OCI-LY7 (cell line): ENCODE data around the gene ENPP7. TPM values are rescaled to one million over a fixed set of nuclear protein-coding genes. Genes with fewer than 3 reads are reported as not detected.

ENCODE experiments used
- BruUV-seq: library from RNA; stranded (reverse); fragments of 400-500 nt; replicated peaks from 2 replicates; lab custom pipeline; 2021; lab: Mats Ljungman, UMichigan
- CTCF ChIA-PET: fragments of 300-600 bp; sonication (Branson Sonifier 250); formaldehyde crosslinking; loops from one replicate; lab custom pipeline; 2022; ENCODE audit warnings: antibody characterized with exemption; ENCODE audit not compliant: unreplicated experiment; lab: Charles Lee
- POLR2A ChIA-PET: fragments of 300-600 bp; sonication (Branson Sonifier 250); formaldehyde crosslinking; loops from one replicate; lab custom pipeline; 2022; ENCODE audit warnings: antibody characterized with exemption; lab: Charles Lee
- DNase-seq: peaks from one replicate; pipeline ENCODE4 v3.0.0-alpha.2; 2015; ENCODE audit warnings: low spot score
- H2AFZ ChIP-seq: fragments of 200-600 bp; sonication (generic), shearing (Covaris generic); 2 replicates; pipeline ENCODE4 v1.6.1; 2014; ENCODE audit warnings: mild to moderate bottlenecking, antibody characterized with exemption, low read length, moderate library complexity
- H3K27ac ChIP-seq: fragments of 200-600 bp; sonication (generic); 2 replicates; pipeline ENCODE4 v1.5.1; 2014; ENCODE audit warnings: mixed run types, low read depth, mild to moderate bottlenecking, moderate library complexity, low read length, inconsistent platforms; ENCODE audit not compliant: poor library complexity, severe bottlenecking
- H3K36me3 ChIP-seq: fragments of 200-600 bp; sonication (generic); 2 replicates; pipeline ENCODE4 v1.6.1; 2014; ENCODE audit warnings: mild to moderate bottlenecking, antibody characterized with exemption, low read length, moderate library complexity, mixed read lengths; ENCODE audit not compliant: insufficient read depth
- H3K4me1 ChIP-seq: fragments of 200-600 bp; sonication (generic); 2 replicates; pipeline ENCODE4 v1.5.1; 2014; ENCODE audit warnings: mild to moderate bottlenecking, low read length; ENCODE audit not compliant: insufficient read depth, poor library complexity, severe bottlenecking
- H3K4me2 ChIP-seq: fragments of 200-600 bp; sonication (generic); 2 replicates; pipeline ENCODE4 v1.6.1; 2014; ENCODE audit warnings: mild to moderate bottlenecking, low read length
- H3K4me3 ChIP-seq: fragments of 200-600 bp; sonication (generic); 2 replicates; pipeline ENCODE4 v1.5.1; 2014; ENCODE audit warnings: mild to moderate bottlenecking, low read depth, low read length; ENCODE audit not compliant: poor library complexity, severe bottlenecking
- H3K79me2 ChIP-seq: fragments of 200-600 bp; sonication (generic); 2 replicates; pipeline ENCODE4 v1.6.1; 2016; ENCODE audit warnings: low read depth, mild to moderate bottlenecking, low read length, moderate library complexity, mixed read lengths; ENCODE audit not compliant: insufficient read depth
- H3K9me2 ChIP-seq: fragments of 200-600 bp; sonication (generic); 2 replicates; pipeline ENCODE4 v1.6.1; 2016; ENCODE audit warnings: mild to moderate bottlenecking, low read length, mixed read lengths; ENCODE audit not compliant: insufficient read depth
- H3K9me3 ChIP-seq: fragments of 200-600 bp; sonication (generic); 2 replicates; pipeline ENCODE4 v1.6.1; 2014; ENCODE audit warnings: mild to moderate bottlenecking, mixed run types, low read length, mixed read lengths
- H4K20me1 ChIP-seq: fragments of 200-600 bp; sonication (generic); 2 replicates; pipeline ENCODE4 v1.6.1; 2014; ENCODE audit warnings: mild to moderate bottlenecking, antibody characterized with exemption, low read length, moderate library complexity, mixed read lengths; ENCODE audit not compliant: insufficient read depth
- CTCF ChIP-seq: fragments of 200-600 bp; sonication (generic); conservative IDR thresholded peaks from 2 replicates; pipeline ENCODE4 v1.5.1; 2014; ENCODE audit warnings: mild to moderate bottlenecking, antibody characterized with exemption, low read length, moderate library complexity, mixed read lengths
- EZH2phosphoT487 ChIP-seq: fragments of 200-600 bp; sonication (generic); IDR thresholded peaks from 2 replicates; pipeline ENCODE4 v1.6.1; 2018; ENCODE audit warnings: low read depth, borderline replicate concordance, mild to moderate bottlenecking, mixed run types, antibody characterized with exemption, low read length, moderate library complexity, mixed read lengths
- intact Hi-C: fragments of 100-400 bp; cut with micrococcal nuclease; formaldehyde crosslinking; loops from one replicate; pipeline ENCODE4 v1.10.0; 2022; ENCODE audit not compliant: unreplicated experiment
- total RNA-seq, 2 experiments: library from RNA; depleted of rRNA in 1 of 2; stranded (reverse); fragments of >200 nt in 1 of 2; shearing (Covaris generic) in 1 of 2; gene quantifications; 2 replicates each; pipeline ENCODE4 v1.2.3, GENCODE V29; 2014 to 2022

The ENPP7 gene
- total RNA-seq, 2 experiments from 2014 or later, result 0.28 to 0.42 TPM

DNA sequence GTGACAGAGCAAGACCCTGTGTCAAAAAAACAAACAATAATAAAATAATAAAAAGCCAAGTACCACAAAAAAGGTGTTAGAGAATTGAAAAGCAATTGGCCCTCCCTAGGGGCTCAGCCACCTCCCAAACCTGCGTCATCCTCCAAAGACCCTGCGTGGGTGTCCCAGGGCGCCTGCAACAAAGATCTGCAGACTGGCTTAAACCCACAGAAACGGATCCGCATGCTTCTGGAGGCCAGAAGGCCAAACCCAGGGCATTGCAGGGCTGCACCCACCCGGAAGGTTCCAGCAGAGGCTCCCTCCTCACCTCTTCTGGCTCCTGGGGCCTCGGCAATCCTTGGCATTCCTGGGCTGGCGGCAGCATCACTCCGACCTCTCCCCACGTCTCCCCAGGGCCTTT is 1.5 kb downstream of the ENPP7 start:
- POLR2A ChIA-PET, result interaction anchor here (0.6 kb wide), 1 partner anchor 770 kb away, joined by 3 read pairs; no protein-coding TSS in a partner anchor
- no peaks in the 10 kb centered on the region for H4K20me1 ChIP-seq
- no peak for DNase-seq
- peak overlapping the region; percentile 52 for H3K4me3 ChIP-seq
- peaks cover 24% of the 10 kb centered on the region for H3K4me1 ChIP-seq
- CTCF ChIA-PET, result no interaction called here
- no peaks in the 10 kb centered on the region for H3K9me2 ChIP-seq
- H3K79me2 ChIP-seq, result no peaks in the 10 kb centered on the region
- BruUV-seq, result no TSS peak
- TF ChIP-seq CTCF (no peak), EZH2phosphoT487 (no peak)
- intact Hi-C loops, result no loop called here
- H3K9me3 ChIP-seq, result no peaks in the 10 kb centered on the region
- H2AFZ ChIP-seq, result peak overlapping the region; percentile 96
- H3K36me3 ChIP-seq, result no peaks in the 10 kb centered on the region
- peak overlapping the region; percentile 67 for H3K4me2 ChIP-seq
- H3K27ac ChIP-seq, result no peak overlapping the region

DNA sequence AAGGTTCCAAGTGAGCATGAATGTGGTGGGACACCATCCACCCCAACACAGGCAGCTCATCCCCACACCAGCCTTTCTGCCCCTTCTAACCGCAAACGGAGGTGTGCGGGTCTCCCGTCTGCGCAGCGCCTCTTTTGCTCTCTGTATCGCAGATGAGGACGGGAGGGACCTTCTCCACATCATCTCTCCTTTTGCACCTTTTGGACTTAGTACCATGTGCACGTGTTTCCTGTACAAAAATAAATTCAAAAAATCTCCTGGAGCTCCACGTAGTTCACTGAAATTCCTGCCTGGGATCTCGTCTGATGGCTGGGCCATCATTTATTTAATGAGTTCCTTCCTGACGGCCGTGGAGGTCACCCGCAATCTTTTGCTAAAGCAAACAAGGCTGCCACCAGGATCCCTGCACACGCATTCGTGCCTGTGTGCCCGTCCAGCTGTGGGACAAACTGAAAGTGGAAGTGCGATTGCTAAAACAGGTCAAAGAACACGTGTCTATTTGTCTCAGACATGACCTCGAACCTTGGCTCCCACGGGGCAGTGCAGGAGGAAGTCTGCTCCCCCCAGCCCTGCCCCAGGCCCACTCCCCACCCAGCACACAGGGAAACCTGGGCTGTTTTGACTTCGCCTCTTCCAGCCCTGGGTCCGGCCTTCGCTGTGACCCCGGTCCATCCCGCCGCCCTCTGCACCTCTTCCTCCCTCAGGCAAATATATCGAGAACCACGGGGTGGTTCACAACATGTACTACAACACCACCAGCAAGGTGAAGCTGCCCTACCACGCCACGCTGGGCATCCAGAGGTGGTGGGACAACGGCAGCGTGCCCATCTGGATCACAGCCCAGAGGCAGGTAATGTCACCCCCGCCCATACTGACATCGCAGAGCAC is 2.3 kb downstream of the ENPP7 start:
- no peak for TF ChIP-seq CTCF
- ChIA-PET POLR2A (interaction anchor here (0.6 kb wide), 1 partner anchor 769 kb away, joined by 3 read pairs; no protein-coding TSS in a partner anchor), CTCF (interaction anchor here (0.7 kb wide), 1 partner anchor 1240 kb away, joined by 4 read pairs; no protein-coding TSS in a partner anchor)
- Histone ChIP-seq H3K36me3 (no peaks in the 10 kb centered on the region), H3K9me2 (no peaks in the 10 kb centered on the region), H3K4me2 (peak overlapping the region; percentile 67), H4K20me1 (no peaks in the 10 kb centered on the region), H3K27ac (peak overlapping the region; percentile 13), H3K4me1 (peaks cover 24% of the 10 kb centered on the region), H3K79me2 (no peaks in the 10 kb centered on the region), H3K4me3 (peak overlapping the region; percentile 52), H3K9me3 (no peaks in the 10 kb centered on the region), H2AFZ (peak overlapping the region; percentile 96)
- DNase-seq, result peak; percentile 81
- BruUV-seq, result TSS peak; percentile 75
- intact Hi-C loops, result no loop called here

DNA sequence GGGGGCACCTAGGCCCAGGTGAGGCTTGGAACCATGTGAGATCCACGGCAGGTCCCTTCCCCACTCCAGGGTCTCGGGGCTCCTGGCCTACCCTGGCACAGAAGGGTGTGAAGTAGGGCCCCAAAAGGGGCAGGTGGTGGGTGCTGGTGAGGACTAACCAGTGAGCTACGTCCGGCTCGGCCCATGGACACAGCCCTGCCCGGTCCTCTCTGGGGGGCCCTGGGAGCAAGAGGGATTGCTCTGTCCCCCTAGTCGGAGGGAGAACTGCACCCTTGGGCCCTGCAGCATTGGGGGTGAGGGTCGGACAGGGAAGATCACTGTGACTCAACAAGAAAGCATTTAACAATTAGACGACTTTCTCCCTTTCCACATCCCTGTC is 2.9 kb downstream of the ENPP7 start:
- no peak overlapping the region for H3K4me3 ChIP-seq
- peak overlapping the region; percentile 96 for H2AFZ ChIP-seq
- peaks cover 18% of the 10 kb centered on the region for H3K4me1 ChIP-seq
- ChIA-PET CTCF (interaction anchor here (0.7 kb wide), 1 partner anchor 1240 kb away, joined by 4 read pairs; no protein-coding TSS in a partner anchor), POLR2A (no interaction called here)
- H3K27ac ChIP-seq, result no peak overlapping the region
- H3K36me3 ChIP-seq, result no peaks in the 10 kb centered on the region
- H3K9me2 ChIP-seq, result no peaks in the 10 kb centered on the region
- no peaks in the 10 kb centered on the region for H3K9me3 ChIP-seq
- BruUV-seq, result no TSS peak
- no peak for DNase-seq
- H3K79me2 ChIP-seq, result no peaks in the 10 kb centered on the region
- intact Hi-C loops, result no loop called here
- no peak overlapping the region for H3K4me2 ChIP-seq
- TF ChIP-seq CTCF (no peak), EZH2phosphoT487 (no peak)
- no peaks in the 10 kb centered on the region for H4K20me1 ChIP-seq
